GM10266 (cell line): ENCODE results near the gene TXNDC17.

Experiments
- DNase-seq: peaks from one replicate; pipeline ENCODE4 v3.0.0; 2012; ENCODE audit errors: extremely low spot score
- CTCF ChIP-seq: IDR thresholded peaks from 2 replicates; pipeline ENCODE4 v1.5.1; 2012; ENCODE audit warnings: mild to moderate bottlenecking, low read depth; ENCODE audit not compliant: control insufficient read depth, insufficient read depth; ENCODE audit errors: missing control alignments

Gene TXNDC17

GRCh38 chr17:6679241-6679640, 38.4 kb downstream of the TXNDC17 start:
- TF ChIP-seq CTCF = no peak
- DNase-seq = no peak

- TF ChIP-seq CTCF = no peak
- DNase-seq = no peak
Measured at GRCh38 chr17:6681176-6681575, 40.3 kb downstream of the TXNDC17 start.

DNA sequence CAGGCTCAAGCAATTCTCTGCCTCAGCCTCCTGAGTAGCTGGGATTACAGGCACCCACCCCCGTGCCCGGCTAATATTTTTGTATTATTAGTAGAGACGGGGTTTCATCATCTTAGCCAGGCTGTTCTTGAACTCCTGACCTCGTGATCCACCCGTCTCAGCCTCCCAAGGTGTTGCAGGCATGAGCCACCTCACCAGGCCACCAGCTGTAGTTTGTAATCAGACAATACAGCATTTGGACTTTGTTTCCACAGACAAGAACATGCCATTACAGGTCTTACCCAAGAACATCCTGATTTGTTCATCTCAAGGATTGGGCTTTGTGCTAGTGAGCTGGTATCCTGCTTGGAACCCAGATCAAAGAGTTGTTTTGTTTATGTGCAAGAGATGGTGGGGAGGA, 40.8 kb downstream of the TXNDC17 start:
- no peak for TF ChIP-seq CTCF
- no peak for DNase-seq

- no peak for TF ChIP-seq CTCF
- DNase-seq = no peak
Measured at GRCh38 chr17:6682339-6682738, 41.5 kb downstream of the TXNDC17 start.

DNA sequence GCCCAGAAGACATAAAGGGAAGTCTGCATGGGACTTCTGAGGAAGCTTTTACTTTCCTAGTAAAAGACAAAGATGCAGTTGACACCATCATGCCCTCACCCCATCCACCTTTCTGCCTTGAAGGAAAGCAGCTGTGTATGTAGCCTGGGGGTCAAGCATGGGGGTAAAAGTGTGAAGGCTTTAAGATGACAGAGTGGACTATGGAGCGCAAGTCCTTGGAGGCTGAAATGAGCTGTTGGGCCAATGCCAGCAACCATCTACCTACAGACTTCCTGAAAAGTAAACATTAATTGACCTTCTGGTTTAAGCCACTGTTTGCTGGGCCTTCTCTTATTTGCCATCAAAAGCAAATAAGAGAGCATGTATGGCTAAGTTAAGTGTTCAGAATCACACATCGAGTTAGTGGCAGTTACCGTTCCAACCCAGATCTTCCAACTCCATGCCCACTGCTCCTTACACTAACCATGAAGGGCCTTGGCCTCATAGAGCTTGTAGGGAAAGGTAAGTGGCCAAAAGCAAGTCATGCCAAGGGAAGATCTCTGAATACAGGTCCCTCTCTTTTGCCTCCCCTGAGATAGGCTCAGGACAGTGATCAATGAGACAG, 42.3 kb downstream of the TXNDC17 start:
- DNase-seq = no peak
- no peak for TF ChIP-seq CTCF

- DNase-seq = no peak
- TF ChIP-seq CTCF = no peak
Measured at GRCh38 chr17:6683730-6684459, 43.0 kb downstream of the TXNDC17 start.

- DNase-seq = no peak
- TF ChIP-seq CTCF = no peak
Measured at GRCh38 chr17:6684460-6684783, 43.6 kb downstream of the TXNDC17 start.
